GM23338 (cell line): ENCODE data around the gene HTR7.

ENCODE experiments used
- CTCF ChIP-seq, 2 experiments: fragments of 200-600 bp in 1 of 2; sonication (generic) in 1 of 2; conservative IDR thresholded peaks; 2 replicates each; pipeline versions ENCODE4 v1.5.1 to v1.6.1; 2016 to 2017; ENCODE audit warnings: antibody characterized with exemption in 2 of 2, low read depth in 2 of 2, mild to moderate bottlenecking in 2 of 2, moderate library complexity in 1 of 2
- EZH2phosphoT487 ChIP-seq: fragments of 200-600 bp; sonication (generic); IDR thresholded peaks from one replicate; pipeline ENCODE4 v1.8.1; 2018; ENCODE audit warnings: antibody characterized with exemption; ENCODE audit not compliant: unreplicated experiment

- TF ChIP-seq CTCF (conservative IDR thresholded peaks at IDR 0.05; ENCODE audit: low read depth in 2 of 2) (no peak), EZH2phosphoT487 (no peak)
Measured at GRCh38 chr10:90847436-90847835, 10.4 kb downstream of the HTR7 start.
